GM19324 (cell line): ENCODE measurements around the gene PCNX2.

Experiments used
- ATAC-seq: cut with Tn5 transposase; IDR thresholded peaks from one replicate; pipeline ENCODE4 v1.9.1; 2021; ENCODE audit warnings: mild to moderate bottlenecking, moderate library complexity; ENCODE audit not compliant: unreplicated experiment, low FRiP score

The PCNX2 gene

GRCh38 chr1:233237647-233238046 is 57.9 kb downstream of the PCNX2 start:
- no peak for ATAC-seq

GRCh38 chr1:233233508-233234040 is 62.0 kb downstream of the PCNX2 start:
- no peak for ATAC-seq

- no peak for ATAC-seq
These were observed 65.5 kb downstream of the PCNX2 start for GRCh38 chr1:233230011-233230410.

GRCh38 chr1:233229288-233229687 is 66.2 kb downstream of the PCNX2 start:
- no peak for ATAC-seq

- ATAC-seq: no peak
These were observed 67.5 kb downstream of the PCNX2 start for GRCh38 chr1:233227930-233228465.

GRCh38 chr1:233224311-233224710 is 71.2 kb downstream of the PCNX2 start:
- ATAC-seq: no peak

GRCh38 chr1:233217832-233218231 is 77.7 kb downstream of the PCNX2 start:
- no peak for ATAC-seq

- ATAC-seq: no peak
These were observed 79.5 kb downstream of the PCNX2 start for GRCh38 chr1:233216009-233216408.

- no peak for ATAC-seq
These were observed 80.3 kb downstream of the PCNX2 start for GRCh38 chr1:233215135-233215760.

GRCh38 chr1:233211595-233211994 is 83.9 kb downstream of the PCNX2 start:
- ATAC-seq: no peak

GRCh38 chr1:233211106-233211505 is 84.4 kb downstream of the PCNX2 start:
- no peak for ATAC-seq

GRCh38 chr1:233209481-233209880 is 86.0 kb downstream of the PCNX2 start:
- no peak for ATAC-seq

GRCh38 chr1:233208687-233209086 is 86.8 kb downstream of the PCNX2 start:
- no peak for ATAC-seq

- no peak for ATAC-seq
These were observed 97.6 kb downstream of the PCNX2 start for GRCh38 chr1:233197940-233198339.

GRCh38 chr1:233193741-233194140 is 101.8 kb downstream of the PCNX2 start:
- no peak for ATAC-seq

GRCh38 chr1:233190987-233191386 is 104.5 kb downstream of the PCNX2 start:
- ATAC-seq: no peak

GRCh38 chr1:233189526-233189925 is 106.0 kb downstream of the PCNX2 start:
- no peak for ATAC-seq

GRCh38 chr1:233188061-233188460 is 107.5 kb downstream of the PCNX2 start:
- no peak for ATAC-seq

GRCh38 chr1:233183226-233184020 is 112.1 kb downstream of the PCNX2 start:
- ATAC-seq: no peak

- no peak for ATAC-seq
These were observed 112.9 kb downstream of the PCNX2 start for GRCh38 chr1:233182587-233182986.

- no peak for ATAC-seq
These were observed 114.7 kb downstream of the PCNX2 start for GRCh38 chr1:233180641-233181364.
